Cardiac muscle cell (in vitro differentiated cells and primary cell): ENCODE data around the gene TBC1D4. TPM values are rescaled to one million over a fixed set of nuclear protein-coding genes. Genes with fewer than 3 reads are reported as not detected.

ENCODE experiments used
- DNase-seq, 2 donors: peaks; one replicate each; pipeline versions ENCODE4 v3.0.0 to v3.0.0-alpha.2; 2010 to 2017; ENCODE audit warnings: low read depth in 1 of 2, low spot score in 1 of 2
- H3K27ac ChIP-seq: fragments of 200-600 bp; sonication (generic); 2 replicates; pipeline ENCODE4 v1.5.1; 2016
- H3K27me3 ChIP-seq: fragments of 200-600 bp; sonication (generic); 2 replicates; pipeline ENCODE4 v1.6.0; 2016; ENCODE audit warnings: control low read depth
- H3K36me3 ChIP-seq: fragments of 200-600 bp; sonication (generic); 2 replicates; pipeline ENCODE4 v1.5.1; 2016; ENCODE audit warnings: control low read depth
- H3K4me1 ChIP-seq: fragments of 200-600 bp; sonication (generic); 2 replicates; pipeline ENCODE4 v1.8.1; 2017; ENCODE audit warnings: low read depth, mild to moderate bottlenecking, mixed run types
- H3K4me3 ChIP-seq: fragments of 200-600 bp; sonication (generic); 2 replicates; pipeline ENCODE4 v1.5.1; 2016; ENCODE audit warnings: mild to moderate bottlenecking
- H3K9me3 ChIP-seq: fragments of 200-600 bp; sonication (generic); 2 replicates; pipeline ENCODE4 v1.5.1; 2017; ENCODE audit warnings: low read depth, mild to moderate bottlenecking, control low read depth
- polyA plus RNA-seq: library from polyadenylated mRNA; unstranded; fragments of >200 nt; fragmentation: Nextera tagmentation; extraction: Ambion mirVana; gene quantifications from 2 replicates; pipeline ENCODE4 v1.2.1, GENCODE V29; 2016
- total RNA-seq: library from RNA; depleted of rRNA; stranded (reverse); fragments of >200 nt; gene quantifications from 2 replicates; pipeline ENCODE4 v1.2.3, GENCODE V29; 2016
- TF ChIP-seq, protein P1 (sequence below): IDR thresholded peaks from 2 replicates; pipeline ENCODE4 v1.5.1; 2012; ENCODE audit warnings: low read depth, mild to moderate bottlenecking, low read length

The TBC1D4 gene
- total and polyA plus RNA-seq, 2 experiments from 2014 or later = 14.8 to 43.7 TPM

GRCh38 chr13:75507027-75508001 is 25.3 kb upstream of the TBC1D4 start:
- TF ChIP-seq, protein P1, sequence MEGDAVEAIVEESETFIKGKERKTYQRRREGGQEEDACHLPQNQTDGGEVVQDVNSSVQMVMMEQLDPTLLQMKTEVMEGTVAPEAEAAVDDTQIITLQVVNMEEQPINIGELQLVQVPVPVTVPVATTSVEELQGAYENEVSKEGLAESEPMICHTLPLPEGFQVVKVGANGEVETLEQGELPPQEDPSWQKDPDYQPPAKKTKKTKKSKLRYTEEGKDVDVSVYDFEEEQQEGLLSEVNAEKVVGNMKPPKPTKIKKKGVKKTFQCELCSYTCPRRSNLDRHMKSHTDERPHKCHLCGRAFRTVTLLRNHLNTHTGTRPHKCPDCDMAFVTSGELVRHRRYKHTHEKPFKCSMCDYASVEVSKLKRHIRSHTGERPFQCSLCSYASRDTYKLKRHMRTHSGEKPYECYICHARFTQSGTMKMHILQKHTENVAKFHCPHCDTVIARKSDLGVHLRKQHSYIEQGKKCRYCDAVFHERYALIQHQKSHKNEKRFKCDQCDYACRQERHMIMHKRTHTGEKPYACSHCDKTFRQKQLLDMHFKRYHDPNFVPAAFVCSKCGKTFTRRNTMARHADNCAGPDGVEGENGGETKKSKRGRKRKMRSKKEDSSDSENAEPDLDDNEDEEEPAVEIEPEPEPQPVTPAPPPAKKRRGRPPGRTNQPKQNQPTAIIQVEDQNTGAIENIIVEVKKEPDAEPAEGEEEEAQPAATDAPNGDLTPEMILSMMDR = no peak
- H3K27ac ChIP-seq = no peak overlapping the region

DNA sequence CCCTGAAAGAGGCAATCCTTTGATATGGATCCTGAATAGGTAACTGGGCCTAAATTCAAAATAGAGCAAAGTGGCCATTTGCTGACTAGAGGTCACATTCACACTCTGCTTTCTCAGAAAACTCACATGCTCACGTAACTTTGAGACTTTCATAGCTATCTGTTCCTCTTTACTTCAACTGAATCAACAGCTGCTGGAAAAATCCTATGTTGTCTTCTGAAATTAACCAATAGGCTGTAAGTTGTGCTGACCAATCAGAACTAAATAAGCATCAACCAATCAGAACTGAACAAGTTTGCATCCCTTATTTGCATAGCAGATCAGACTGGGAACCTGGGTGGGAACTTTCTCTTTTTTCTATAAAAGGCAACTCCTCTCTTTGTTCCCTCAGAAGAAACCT is 24.0 kb upstream of the TBC1D4 start:
- TF ChIP-seq, protein P1 = no peak

More at GRCh38 chr13:75507027-75508001, 25.3 kb upstream of the TBC1D4 start:
- Histone ChIP-seq H3K9me3 (no peaks in the 10 kb centered on the region), H3K4me1 (no peaks in the 10 kb centered on the region), H3K36me3 (no peaks in the 10 kb centered on the region), H3K4me3 (no peak overlapping the region), H3K27me3 (no peaks in the 10 kb centered on the region)
- no peak for DNase-seq

DNA sequence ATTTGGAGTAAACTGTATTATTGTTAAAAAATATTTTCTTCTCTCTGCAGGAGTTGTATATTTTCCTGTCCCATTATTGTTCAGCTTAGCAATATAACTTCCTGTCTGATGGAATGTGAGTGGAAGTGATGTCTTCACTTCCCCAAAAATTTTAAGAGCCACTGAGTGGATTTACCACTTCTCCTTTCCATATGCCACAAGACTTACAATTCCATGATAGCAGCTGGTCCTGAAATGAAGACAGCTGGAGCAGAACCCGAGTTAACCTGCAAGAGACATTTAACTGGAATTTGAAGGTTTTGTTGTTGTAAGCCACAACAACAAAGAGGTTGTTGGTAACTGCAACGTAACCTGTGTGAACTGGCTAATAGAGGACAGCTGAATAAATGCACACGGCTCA is 23.4 kb upstream of the TBC1D4 start:
- H3K9me3 ChIP-seq = no peaks in the 10 kb centered on the region
- no peaks in the 10 kb centered on the region for H3K36me3 ChIP-seq
- H3K27me3 ChIP-seq = no peaks in the 10 kb centered on the region
- no peak overlapping the region for H3K27ac ChIP-seq
- H3K4me3 ChIP-seq = no peak overlapping the region
- DNase-seq = no peak
- no peaks in the 10 kb centered on the region for H3K4me1 ChIP-seq
- TF ChIP-seq, protein P1 = no peak

More for the DNA sequence above, 24.0 kb upstream of the TBC1D4 start:
- Histone ChIP-seq H3K9me3 (no peaks in the 10 kb centered on the region), H3K36me3 (no peaks in the 10 kb centered on the region), H3K27me3 (no peaks in the 10 kb centered on the region), H3K4me1 (no peaks in the 10 kb centered on the region), H3K27ac (no peak overlapping the region), H3K4me3 (no peak overlapping the region)
- no peak for DNase-seq

DNA sequence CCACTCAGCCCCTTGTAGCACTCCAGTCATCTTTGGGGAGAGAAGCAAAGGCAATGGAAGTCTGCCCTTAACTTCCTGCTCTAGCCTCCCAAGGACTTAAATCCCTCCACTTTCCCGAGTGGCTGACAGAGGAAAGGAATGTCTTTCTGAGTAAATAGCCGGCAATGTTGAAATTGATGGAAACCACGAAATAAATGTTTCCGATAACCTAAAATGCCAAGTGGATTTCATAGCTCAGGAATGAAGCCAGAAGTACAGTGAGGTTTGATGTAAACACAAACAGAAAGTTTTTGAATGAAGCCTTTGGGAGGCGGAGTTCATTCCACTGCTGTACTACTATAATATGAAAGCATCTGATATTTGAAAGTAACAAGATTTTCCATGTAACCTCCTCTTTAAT is 14.0 kb upstream of the TBC1D4 start:
- TF ChIP-seq, protein P1 = no peak
- Histone ChIP-seq H3K27me3 (no peaks in the 10 kb centered on the region), H3K4me3 (no peak overlapping the region), H3K9me3 (no peaks in the 10 kb centered on the region), H3K36me3 (no peaks in the 10 kb centered on the region), H3K27ac (no peak overlapping the region), H3K4me1 (no peaks in the 10 kb centered on the region)
- DNase-seq = peak in 1 of 2 donors; percentile 77

- no peaks in the 10 kb centered on the region for H3K4me1 ChIP-seq
- DNase-seq = no peak
- H3K36me3 ChIP-seq = no peaks in the 10 kb centered on the region
- H3K4me3 ChIP-seq = no peak overlapping the region
- TF ChIP-seq, protein P1 = no peak
- H3K9me3 ChIP-seq = no peaks in the 10 kb centered on the region
- no peaks in the 10 kb centered on the region for H3K27me3 ChIP-seq
- H3K27ac ChIP-seq = no peak overlapping the region
Measured at GRCh38 chr13:75494491-75494890, 12.5 kb upstream of the TBC1D4 start.
